Endothelial cell of umbilical vein (primary cell): Measurements from ENCODE around the gene TRIM37. TPM values are rescaled to one million over a fixed set of nuclear protein-coding genes. Genes with fewer than 3 reads are reported as not detected.

Experiments
- BruUV-seq: library from RNA; stranded (reverse); fragments of 400-500 nt; replicated peaks from 2 replicates; lab custom pipeline; 2021; lab: Mats Ljungman, UMichigan
- CTCF ChIA-PET: fragments of 300-600, 350-600 bp; sonication (Branson Sonifier 250); formaldehyde crosslinking; loops from one replicate; lab custom pipeline; 2021; ENCODE audit warnings: antibody characterized with exemption, inconsistent platforms; lab: Charles Lee
- POLR2A ChIA-PET: fragments of 300-600, 350-600 bp; sonication (Branson Sonifier 250); formaldehyde crosslinking; loops from one replicate; lab custom pipeline; 2021; ENCODE audit warnings: antibody characterized with exemption, inconsistent platforms; lab: Charles Lee
- DNase-seq: peaks from one replicate; pipeline ENCODE4 v3.0.0-alpha.2; 2011; ENCODE audit warnings: low read depth, low spot score
- FAIRE-seq: peaks from 2 replicates; lab custom pipeline; 2011; peaks lifted over from hg19 to GRCh38; lab: Jason Lieb, UNC
- H2AFZ ChIP-seq: 2 replicates; pipeline ENCODE4 v1.6.0; 2012; ENCODE audit warnings: low read depth, low read length, control low read depth, inconsistent platforms
- H3K27ac ChIP-seq: 2 replicates; pipeline ENCODE4 v1.5.1; 2011; ENCODE audit warnings: low read depth, mild to moderate bottlenecking, control low read depth, low read length, moderate library complexity; ENCODE audit not compliant: insufficient read depth
- H3K27me3 ChIP-seq, 2 experiments: 2 replicates each; pipeline versions ENCODE4 v1.6.0 to v1.6.1; 2011; ENCODE audit warnings: low read length in 2 of 2, mixed read lengths in 1 of 2; ENCODE audit not compliant: control insufficient read depth in 2 of 2, insufficient read depth in 2 of 2
- H3K36me3 ChIP-seq, 2 experiments: 2 replicates in 1 of 2; 3 replicates in 1 of 2; pipeline ENCODE4 v1.5.1; 2011; ENCODE audit warnings: low read length in 2 of 2, mild to moderate bottlenecking in 1 of 2, moderate library complexity in 1 of 2; ENCODE audit not compliant: control insufficient read depth in 2 of 2, insufficient read depth in 2 of 2; ENCODE audit errors: extremely low read depth in 1 of 2
- H3K4me1 ChIP-seq: 3 replicates; pipeline ENCODE4 v1.5.1; 2011; ENCODE audit warnings: mild to moderate bottlenecking, low read length; ENCODE audit not compliant: control insufficient read depth, insufficient read depth; ENCODE audit errors: extremely low read depth
- H3K4me2 ChIP-seq: 2 replicates; pipeline ENCODE4 v1.6.1; 2011; ENCODE audit warnings: low read length, control low read depth, mixed read lengths; ENCODE audit not compliant: insufficient read depth
- H3K4me3 ChIP-seq, 3 experiments: fragments of 200-600 bp in 1 of 3; sonication (generic), shearing (Covaris generic) in 1 of 3; replicated peaks in 1 of 3; 2 replicates each; pipeline ENCODE4 v1.5.1; 2011 to 2016; ENCODE audit warnings: control low read depth in 3 of 3, low read length in 3 of 3, mild to moderate bottlenecking in 2 of 3, inconsistent platforms in 1 of 3, low read depth in 1 of 3, moderate library complexity in 1 of 3; ENCODE audit not compliant: insufficient read depth in 1 of 3
- H3K79me2 ChIP-seq: 2 replicates; pipeline ENCODE4 v1.6.0; 2012; ENCODE audit warnings: low read length, inconsistent platforms; ENCODE audit not compliant: control insufficient read depth, insufficient read depth
- H3K9ac ChIP-seq: replicated peaks from 2 replicates; pipeline ENCODE3; 2011; ENCODE audit warnings: low read length, control low read depth; ENCODE audit not compliant: insufficient read depth; ENCODE audit errors: extremely low read depth
- H3K9me1 ChIP-seq: replicated peaks from 3 replicates; pipeline ENCODE4 v1.6.0; 2011; ENCODE audit warnings: mild to moderate bottlenecking, low read length; ENCODE audit not compliant: control insufficient read depth, insufficient read depth; ENCODE audit errors: extremely low read depth
- H3K9me3 ChIP-seq: replicated peaks from 2 replicates; pipeline ENCODE4 v1.5.1; 2012; ENCODE audit warnings: low read length, inconsistent platforms; ENCODE audit not compliant: control insufficient read depth, insufficient read depth
- H4K20me1 ChIP-seq: replicated peaks from 2 replicates; pipeline ENCODE3; 2011; ENCODE audit warnings: mild to moderate bottlenecking, low read length; ENCODE audit not compliant: control insufficient read depth, insufficient read depth; ENCODE audit errors: extremely low read depth
- CTCF ChIP-seq, 2 donors: IDR thresholded peaks; 1 replicate in 1 of 2; 2 replicates in 1 of 2; pipeline ENCODE4 v1.5.1; 2011; ENCODE audit warnings: low read length in 2 of 2, mild to moderate bottlenecking in 2 of 2, moderate library complexity in 2 of 2, control low read depth in 1 of 2, inconsistent platforms in 1 of 2, low read depth in 1 of 2; ENCODE audit not compliant: insufficient read depth in 1 of 2; ENCODE audit errors: extremely low read depth in 1 of 2
- EZH2 ChIP-seq: IDR thresholded peaks from 2 replicates; pipeline ENCODE4 v1.6.1; 2012; ENCODE audit warnings: borderline replicate concordance, low read depth, mild to moderate bottlenecking, moderate library complexity, low read length, inconsistent platforms; ENCODE audit not compliant: severe bottlenecking
- FOS ChIP-seq: IDR thresholded peaks from 2 replicates; pipeline ENCODE4 v1.6.1; 2011; ENCODE audit warnings: mild to moderate bottlenecking, low read length, moderate library complexity, borderline replicate concordance; ENCODE audit not compliant: insufficient read depth
- GATA2 ChIP-seq: IDR thresholded peaks from 2 replicates; pipeline ENCODE4 v1.7.0; 2011; ENCODE audit warnings: low read depth, mild to moderate bottlenecking, moderate library complexity, mixed read lengths, low read length; ENCODE audit not compliant: insufficient read length, insufficient read depth
- JUN ChIP-seq: IDR thresholded peaks from 2 replicates; pipeline ENCODE4 v1.6.1; 2011; ENCODE audit warnings: borderline replicate concordance, low read depth; ENCODE audit not compliant: insufficient read length, insufficient read depth
- MYC ChIP-seq: IDR thresholded peaks from one replicate; pipeline ENCODE4 v1.6.1; 2011; ENCODE audit warnings: mild to moderate bottlenecking, low read depth, low read length
- POLR2A ChIP-seq: IDR thresholded peaks from 2 replicates; pipeline ENCODE4 v1.6.1; 2012; ENCODE audit warnings: low read depth, mild to moderate bottlenecking, control low read depth, low read length
- POLR2AphosphoS5 ChIP-seq: IDR thresholded peaks from 2 replicates; pipeline ENCODE4 v1.6.1; 2012; ENCODE audit warnings: low read depth, mild to moderate bottlenecking, control low read depth, low read length, moderate library complexity; ENCODE audit not compliant: insufficient read depth
- dilution Hi-C: fragments of 300-500 bp; cut with MboI; formaldehyde crosslinking; loops from one replicate; pipeline ENCODE4 v1.15.0; 2019; ENCODE audit warnings: low sequenced_read_pairs; ENCODE audit not compliant: extremely low pct_ligation_motif_present
- intact Hi-C: fragments of 100-400 bp; cut with micrococcal nuclease; formaldehyde crosslinking; loops from one replicate; pipeline ENCODE4 v1.10.0; 2022
- polyA plus RNA-seq, 4 experiments: library from polyadenylated mRNA; depleted of rRNA in 3 of 4; stranded (reverse) in 3 of 4; unstranded in 1 of 4; fragments of >200 nt; gene quantifications; 2 replicates each; pipeline versions ENCODE4 v1.2.1 to v1.2.3, GENCODE V29; 2011 to 2012; ENCODE audit warnings: missing spikeins in 1 of 4
- total RNA-seq: library from RNA; stranded (reverse); gene quantifications from 2 replicates; pipeline ENCODE4 v1.2.3, GENCODE V29; 2021
- TF ChIP-seq, protein P1 (sequence below): IDR thresholded peaks from 2 replicates; pipeline ENCODE4 v1.6.1; 2011; ENCODE audit not compliant: insufficient read depth, insufficient read length

Gene TRIM37
- total and polyA plus RNA-seq, 2 donors (not counting 3 experiments of a cell fraction or from before 2014, with no cell fraction given): 18.8 to 41.9 TPM

GRCh38 chr17:59018019-59018418, 88.7 kb downstream of the TRIM37 start:
- Histone ChIP-seq H3K27ac (no peak overlapping the region), H2AFZ (no peak overlapping the region), H3K36me3 (no peaks in the 10 kb centered on the region), H3K4me1 (no peaks in the 10 kb centered on the region), H3K4me2 (no peak overlapping the region), H4K20me1 (no peaks in the 10 kb centered on the region), H3K27me3 (no peaks in the 10 kb centered on the region), H3K79me2 (peaks cover 5% of the 10 kb centered on the region), H3K9me1 (no peaks in the 10 kb centered on the region), H3K9me3 (no peaks in the 10 kb centered on the region), H3K4me3 (no peak overlapping the region), H3K9ac (no peak overlapping the region)
- ChIA-PET CTCF (interaction anchor here (1.1 to 3.3 kb wide), 2 partner anchors 8 to 13 kb away, joined by 3 to 9 read pairs; no protein-coding TSS in a partner anchor), POLR2A (no interaction called here)
- intact Hi-C loops: no loop called here
- TF ChIP-seq CTCF (IDR thresholded peaks at IDR 0.05; ENCODE audit: extremely low read depth in 1 of 2, insufficient read depth in 1 of 2, low read depth in 1 of 2, low read length in 2 of 2): no peak
- no peak for TF ChIP-seq FOS
- no peak for TF ChIP-seq POLR2AphosphoS5
- TF ChIP-seq EZH2: no peak
- TF ChIP-seq, protein P1, sequence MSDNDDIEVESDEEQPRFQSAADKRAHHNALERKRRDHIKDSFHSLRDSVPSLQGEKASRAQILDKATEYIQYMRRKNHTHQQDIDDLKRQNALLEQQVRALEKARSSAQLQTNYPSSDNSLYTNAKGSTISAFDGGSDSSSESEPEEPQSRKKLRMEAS: no peak
- no peak for TF ChIP-seq GATA2
- no peak for TF ChIP-seq MYC
- TF ChIP-seq JUN: no peak
- no peak for TF ChIP-seq POLR2A
- dilution Hi-C loops: no loop called here
- FAIRE-seq (no peak), DNase-seq (no peak)
- BruUV-seq: no TSS peak
